A549 (cell line): ENCODE results near the gene MPL. TPM values are rescaled to one million over a fixed set of nuclear protein-coding genes. Genes with fewer than 3 reads are reported as not detected.

Experiments
- ATAC-seq, 2 experiments: fragments of 200-7000 bp in 1 of 2; fragments of >200 bp in 1 of 2; cut with Nextera tagmentation in 1 of 2; cut with Tn5 transposase in 1 of 2; 3 replicates each; pipeline versions ENCODE4 v1.8.0 to v1.9.1; 2018 to 2020; ENCODE audit warnings: mild to moderate bottlenecking in 1 of 2, moderate library complexity in 1 of 2
- CTCF ChIA-PET: fragments of 300-600 bp; sonication (Branson Sonifier 250); formaldehyde crosslinking; extraction: SDS; loops from one replicate; lab custom pipeline; 2021; ENCODE audit warnings: antibody characterized with exemption, inconsistent platforms; lab: Yijun Ruan, JAX
- POLR2A ChIA-PET: fragments of 350-600 bp; formaldehyde crosslinking; extraction: SDS; loops from one replicate; lab custom pipeline; 2021; ENCODE audit warnings: antibody characterized with exemption, inconsistent platforms; lab: Yijun Ruan, JAX
- DNase-seq, 2 experiments: peaks; one replicate each; pipeline versions ENCODE4 v3.0.0 to v3.0.0-alpha.2; 2011 to 2016; ENCODE audit warnings: low read depth in 1 of 2, low spot score in 1 of 2
- FAIRE-seq: peaks from 2 replicates; lab custom pipeline; 2011; peaks lifted over from hg19 to GRCh38; lab: Jason Lieb, UNC
- H3K27ac ChIP-seq, 2 experiments: fragments of >200 bp; sonication (Bioruptor Twin); formaldehyde crosslinking; 3 replicates each; pipeline ENCODE4 v1.5.1; 2016 to 2017
- H3K4me1 ChIP-seq: fragments of >200 bp; sonication (Bioruptor Twin); formaldehyde crosslinking; 3 replicates; pipeline ENCODE4 v1.6.1; 2016
- H3K4me2 ChIP-seq: fragments of >200 bp; sonication (Bioruptor Twin); formaldehyde crosslinking; 3 replicates; pipeline ENCODE4 v1.6.1; 2016
- H3K4me3 ChIP-seq: fragments of >200 bp; sonication (Bioruptor Twin); formaldehyde crosslinking; 3 replicates; pipeline ENCODE4 v1.5.1; 2016
- H3K9me3 ChIP-seq: fragments of >200 bp; sonication (Bioruptor Twin); formaldehyde crosslinking; 3 replicates; pipeline ENCODE4 v1.6.1; 2016
- CEBPB ChIP-seq, 2 experiments: fragments of >200 bp in 1 of 2; sonication (Bioruptor Twin) in 1 of 2; formaldehyde crosslinking in 1 of 2; IDR thresholded peaks; 2 replicates each; pipeline ENCODE4 v1.6.1; 2012 to 2016
- EHF ChIP-seq: fragments of 250-450 bp; sonication (Bioruptor Pico); IDR thresholded peaks from 2 replicates; pipeline ENCODE4 v1.5.0; 2020; ENCODE audit warnings: mild to moderate bottlenecking
- FOSL2 ChIP-seq, 2 experiments: fragments of 450-650 bp in 1 of 2; fragments of >200 bp in 1 of 2; sonication (Bioruptor Twin) in 1 of 2; formaldehyde crosslinking; IDR thresholded peaks; 2 replicates each; pipeline versions ENCODE4 v1.5.0 to v1.6.1; 2016 to 2020; ENCODE audit warnings: mild to moderate bottlenecking in 1 of 2, moderate library complexity in 1 of 2
- FOXS1 ChIP-seq: fragments of 250-450 bp; sonication (Bioruptor Pico); IDR thresholded peaks from 2 replicates; pipeline ENCODE4 v1.5.0; 2020; ENCODE audit warnings: mild to moderate bottlenecking, moderate library complexity
- HDAC2 ChIP-seq: fragments of 200-600 bp; sonication (generic); IDR thresholded peaks from 2 replicates; pipeline ENCODE4 v1.6.1; 2016
- HEYL ChIP-seq: fragments of 250-450 bp; sonication (Bioruptor Pico); IDR thresholded peaks from 2 replicates; pipeline ENCODE4 v1.8.0; 2021; ENCODE audit warnings: mild to moderate bottlenecking, moderate library complexity
- HOXB5 ChIP-seq: fragments of 250-450 bp; sonication (Bioruptor Pico); IDR thresholded peaks from 2 replicates; pipeline ENCODE4 v1.5.0; 2020; ENCODE audit warnings: mild to moderate bottlenecking, moderate library complexity
- JUN ChIP-seq, 2 experiments: fragments of >200 bp; sonication (Bioruptor Twin); formaldehyde crosslinking; IDR thresholded peaks; 2 replicates in 1 of 2; 3 replicates in 1 of 2; pipeline ENCODE4 v1.6.1; 2016 to 2017
- JUNB ChIP-seq: fragments of >200 bp; sonication (Bioruptor Twin); formaldehyde crosslinking; IDR thresholded peaks from 2 replicates; pipeline ENCODE4 v1.6.1; 2016
- KDM1A ChIP-seq: fragments of 200-600 bp; sonication (generic); IDR thresholded peaks from 2 replicates; pipeline ENCODE4 v1.6.1; 2016; ENCODE audit warnings: low read depth, mild to moderate bottlenecking
- KDM5A ChIP-seq: fragments of 200-600 bp; sonication (generic); IDR thresholded peaks from 2 replicates; pipeline ENCODE4 v1.6.1; 2016; ENCODE audit warnings: antibody characterized with exemption, mild to moderate bottlenecking
- MAZ ChIP-seq: fragments of 150-350 bp; IDR thresholded peaks from 2 replicates; pipeline ENCODE4 v1.6.1; 2014; ENCODE audit warnings: antibody characterized with exemption, low read depth, low read length, borderline replicate concordance
- MYC ChIP-seq: IDR thresholded peaks from 2 replicates; pipeline ENCODE4 v1.6.1; 2012; ENCODE audit warnings: mild to moderate bottlenecking, inconsistent platforms, low read length, improper control_type of control experiment, borderline replicate concordance
- NR3C1 ChIP-seq: fragments of >200 bp; sonication (Bioruptor Twin); formaldehyde crosslinking; IDR thresholded peaks from 3 replicates; pipeline ENCODE4 v1.6.1; 2017
- RARB ChIP-seq: fragments of 250-450 bp; sonication (Bioruptor Pico); IDR thresholded peaks from 2 replicates; pipeline ENCODE4 v1.8.0; 2021; ENCODE audit warnings: mild to moderate bottlenecking, moderate library complexity
- RCOR1 ChIP-seq: fragments of 150-350 bp; IDR thresholded peaks from 2 replicates; pipeline ENCODE4 v1.6.1; 2014; ENCODE audit warnings: antibody characterized with exemption, low read length, low read depth
- RFX5 ChIP-seq: fragments of 450-650 bp; IDR thresholded peaks from 2 replicates; pipeline ENCODE4 v1.7.1; 2014; ENCODE audit warnings: antibody characterized with exemption, mild to moderate bottlenecking, moderate library complexity
- RNF2 ChIP-seq: fragments of 200-600 bp; sonication (generic); IDR thresholded peaks from 2 replicates; pipeline ENCODE4 v1.6.1; 2016; ENCODE audit warnings: low read depth, mild to moderate bottlenecking, antibody characterized with exemption, moderate library complexity, borderline replicate concordance
- SREBF2 ChIP-seq: fragments of 450-650 bp; IDR thresholded peaks from 2 replicates; pipeline ENCODE4 v1.6.1; 2014; ENCODE audit warnings: mild to moderate bottlenecking, moderate library complexity
- TFCP2L1 ChIP-seq: fragments of 250-450 bp; sonication (Bioruptor Pico); IDR thresholded peaks from 2 replicates; pipeline ENCODE4 v1.5.0; 2021; ENCODE audit warnings: mild to moderate bottlenecking
- TP53 ChIP-seq: fragments of 250-450 bp; sonication (Bioruptor Pico); IDR thresholded peaks from 2 replicates; pipeline ENCODE4 v1.5.0; 2021; ENCODE audit warnings: mild to moderate bottlenecking, moderate library complexity
- ZC3H11A ChIP-seq: fragments of 450-650 bp; IDR thresholded peaks from 2 replicates; pipeline ENCODE4 v1.6.1; 2014; ENCODE audit warnings: antibody characterized with exemption, mild to moderate bottlenecking
- ZFP36 ChIP-seq: fragments of 450-650 bp; IDR thresholded peaks from 2 replicates; pipeline ENCODE4 v1.6.1; 2014; ENCODE audit warnings: borderline replicate concordance; ENCODE audit not compliant: partially characterized antibody
- whole genome bisulfite sequencing: methylation state at CpG from one replicate; pipeline ENCODE4 v1.1.6; 2017; ENCODE audit errors: missing lambda C conversion rate; 5-methylcytosine and 5-hydroxymethylcytosine counted together
- polyA plus RNA-seq, 4 experiments: library from polyadenylated mRNA; depleted of rRNA in 3 of 4; stranded (reverse); fragments of >200 nt; fragmentation: RNase III in 1 of 4; extraction: RNeasy Plus Mini Kit Qiagen cat#74134 plus additional on column Dnase treatment in 1 of 4; gene quantifications; 2 replicates in 3 of 4; 3 replicates in 1 of 4; pipeline ENCODE4 v1.2.3, GENCODE V29; 2011 to 2017
- TF ChIP-seq, protein P1 (sequence below): fragments of >200 bp; sonication (Bioruptor Twin); formaldehyde crosslinking; IDR thresholded peaks from 3 replicates; pipeline ENCODE4 v1.6.1; 2016
- TF ChIP-seq, protein P2 (sequence below): fragments of 150-350 bp; IDR thresholded peaks from 2 replicates; pipeline ENCODE4 v1.6.1; 2014; ENCODE audit warnings: low read depth, mild to moderate bottlenecking, low read length
- TF ChIP-seq, protein P3 (sequence below): IDR thresholded peaks from 2 replicates; pipeline ENCODE4 v1.6.1; 2012; ENCODE audit warnings: low read depth, borderline replicate concordance
- TF ChIP-seq, protein P4 (sequence below): fragments of >200 bp; sonication (Bioruptor Twin); formaldehyde crosslinking; IDR thresholded peaks from 3 replicates; pipeline ENCODE4 v1.5.1; 2016

The MPL gene
- polyA plus RNA-seq, 2 of the 4 experiments (the other 2 are of a cell fraction) = not detected

DNA sequence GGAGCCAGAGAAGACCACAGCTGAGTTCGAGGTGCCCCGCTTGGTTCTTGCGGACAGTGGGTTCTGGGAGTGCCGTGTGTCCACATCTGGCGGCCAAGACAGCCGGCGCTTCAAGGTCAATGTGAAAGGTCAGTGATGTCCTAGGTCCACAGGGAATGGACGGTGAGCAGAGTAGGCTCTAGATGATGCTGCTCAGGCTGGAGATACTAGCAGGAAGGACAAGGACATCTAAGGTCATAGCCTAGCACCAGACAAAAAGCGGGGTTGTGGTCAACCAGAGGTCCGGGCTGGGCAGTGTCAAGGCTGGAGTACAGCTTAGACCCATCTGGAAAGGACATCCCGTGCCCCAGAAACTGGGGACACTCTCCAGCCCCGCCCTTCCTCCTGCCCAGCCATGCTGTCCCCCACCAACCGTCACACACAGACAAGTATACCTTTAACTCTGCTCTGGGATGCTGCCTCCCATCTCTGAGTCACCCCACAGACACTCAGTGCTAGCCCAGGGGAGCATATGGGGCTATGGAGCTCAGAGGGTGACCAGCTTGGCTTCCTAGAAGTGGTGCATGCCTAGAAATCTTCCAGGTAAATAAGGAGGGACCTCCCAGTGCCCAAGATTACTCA, 28.1 kb upstream of the MPL start:
- ChIA-PET POLR2A (no interaction called here), CTCF (no interaction called here)
- Histone ChIP-seq H3K27ac (no peak overlapping the region), H3K4me2 (no peak overlapping the region), H3K9me3 (no peaks in the 10 kb centered on the region), H3K4me1 (no peaks in the 10 kb centered on the region), H3K4me3 (no peak overlapping the region)
- FAIRE-seq = no peak
- DNase-seq = no peak
- TF ChIP-seq RFX5 (no peak), RARB (CRISPR knock-in tag) (no peak), ZFP36 (no peak), TFCP2L1 (CRISPR knock-in tag) (no peak), JUNB (no peak)
- no peak; a peak in 1 of 6 replicates for ATAC-seq
- 77% methylated on average over 6 of the region's 13 CpGs for WGBS

DNA sequence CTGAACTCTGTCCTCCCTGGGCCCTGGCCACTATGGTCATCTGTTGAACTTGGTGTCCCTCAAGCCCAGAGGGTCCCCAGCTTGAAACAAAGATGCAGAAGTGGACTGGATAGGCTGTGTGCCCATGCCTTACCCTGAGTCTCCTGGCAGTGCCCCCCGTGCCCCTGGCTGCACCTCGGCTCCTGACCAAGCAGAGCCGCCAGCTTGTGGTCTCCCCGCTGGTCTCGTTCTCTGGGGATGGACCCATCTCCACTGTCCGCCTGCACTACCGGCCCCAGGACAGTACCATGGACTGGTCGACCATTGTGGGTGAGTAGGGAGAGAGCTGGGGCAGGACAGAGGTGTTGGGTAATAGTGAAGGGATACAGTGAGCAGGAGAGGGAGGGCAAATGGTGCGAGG, 26.1 kb upstream of the MPL start:
- POLR2A ChIA-PET = no interaction called here
- FAIRE-seq (no peak), ATAC-seq (no peak), DNase-seq (no peak)
- Histone ChIP-seq H3K9me3 (no peaks in the 10 kb centered on the region), H3K4me1 (no peaks in the 10 kb centered on the region), H3K4me2 (no peak overlapping the region), H3K27ac (no peak overlapping the region), H3K4me3 (no peak overlapping the region)
- CTCF ChIA-PET = interaction anchor here (0.5 kb wide), 1 partner anchor 58 kb away, joined by 3 read pairs; no protein-coding TSS in a partner anchor
- 63% methylated on average over 9 of the region's 9 CpGs for WGBS
- TF ChIP-seq RNF2 (no peak), KDM5A (no peak), HDAC2 (no peak), ZC3H11A (no peak), HEYL (CRISPR knock-in tag) (no peak), HOXB5 (CRISPR knock-in tag) (no peak), JUN (IDR thresholded peaks at IDR 0.05) (no peak), FOXS1 (CRISPR knock-in tag) (no peak)
- TF ChIP-seq, protein P1, sequence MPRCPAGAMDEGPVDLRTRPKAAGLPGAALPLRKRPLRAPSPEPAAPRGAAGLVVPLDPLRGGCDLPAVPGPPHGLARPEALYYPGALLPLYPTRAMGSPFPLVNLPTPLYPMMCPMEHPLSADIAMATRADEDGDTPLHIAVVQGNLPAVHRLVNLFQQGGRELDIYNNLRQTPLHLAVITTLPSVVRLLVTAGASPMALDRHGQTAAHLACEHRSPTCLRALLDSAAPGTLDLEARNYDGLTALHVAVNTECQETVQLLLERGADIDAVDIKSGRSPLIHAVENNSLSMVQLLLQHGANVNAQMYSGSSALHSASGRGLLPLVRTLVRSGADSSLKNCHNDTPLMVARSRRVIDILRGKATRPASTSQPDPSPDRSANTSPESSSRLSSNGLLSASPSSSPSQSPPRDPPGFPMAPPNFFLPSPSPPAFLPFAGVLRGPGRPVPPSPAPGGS = no peak
- TF ChIP-seq, protein P2, sequence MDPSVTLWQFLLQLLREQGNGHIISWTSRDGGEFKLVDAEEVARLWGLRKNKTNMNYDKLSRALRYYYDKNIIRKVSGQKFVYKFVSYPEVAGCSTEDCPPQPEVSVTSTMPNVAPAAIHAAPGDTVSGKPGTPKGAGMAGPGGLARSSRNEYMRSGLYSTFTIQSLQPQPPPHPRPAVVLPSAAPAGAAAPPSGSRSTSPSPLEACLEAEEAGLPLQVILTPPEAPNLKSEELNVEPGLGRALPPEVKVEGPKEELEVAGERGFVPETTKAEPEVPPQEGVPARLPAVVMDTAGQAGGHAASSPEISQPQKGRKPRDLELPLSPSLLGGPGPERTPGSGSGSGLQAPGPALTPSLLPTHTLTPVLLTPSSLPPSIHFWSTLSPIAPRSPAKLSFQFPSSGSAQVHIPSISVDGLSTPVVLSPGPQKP = no peak
- TF ChIP-seq, protein P3, sequence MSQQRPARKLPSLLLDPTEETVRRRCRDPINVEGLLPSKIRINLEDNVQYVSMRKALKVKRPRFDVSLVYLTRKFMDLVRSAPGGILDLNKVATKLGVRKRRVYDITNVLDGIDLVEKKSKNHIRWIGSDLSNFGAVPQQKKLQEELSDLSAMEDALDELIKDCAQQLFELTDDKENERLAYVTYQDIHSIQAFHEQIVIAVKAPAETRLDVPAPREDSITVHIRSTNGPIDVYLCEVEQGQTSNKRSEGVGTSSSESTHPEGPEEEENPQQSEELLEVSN = no peak

DNA sequence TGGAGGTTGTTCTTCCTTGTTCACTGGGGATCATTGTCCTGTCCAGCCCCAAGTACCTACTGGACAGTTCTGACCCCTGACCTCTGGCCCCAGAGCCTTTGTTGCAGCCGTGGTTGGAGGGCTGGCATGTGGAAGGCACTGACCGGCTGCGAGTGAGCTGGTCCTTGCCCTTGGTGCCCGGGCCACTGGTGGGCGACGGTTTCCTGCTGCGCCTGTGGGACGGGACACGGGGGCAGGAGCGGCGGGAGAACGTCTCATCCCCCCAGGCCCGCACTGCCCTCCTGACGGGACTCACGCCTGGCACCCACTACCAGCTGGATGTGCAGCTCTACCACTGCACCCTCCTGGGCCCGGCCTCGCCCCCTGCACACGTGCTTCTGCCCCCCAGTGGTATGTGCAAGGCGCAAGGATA, 25.4 kb upstream of the MPL start:
- Histone ChIP-seq H3K4me1 (no peaks in the 10 kb centered on the region), H3K9me3 (no peaks in the 10 kb centered on the region), H3K4me2 (no peak overlapping the region), H3K4me3 (no peak overlapping the region), H3K27ac (no peak overlapping the region)
- FAIRE-seq (no peak), DNase-seq (no peak), ATAC-seq (no peak)
- WGBS = 80% methylated on average over 11 of the region's 19 CpGs
- CTCF ChIA-PET = interaction anchor here (0.5 kb wide), 1 partner anchor 57 kb away, joined by 3 read pairs; no protein-coding TSS in a partner anchor
- TF ChIP-seq RNF2 (no peak), KDM1A (no peak), SREBF2 (no peak), MAZ (no peak), CEBPB (IDR thresholded peaks at IDR 0.05) (no peak), JUNB (no peak), EHF (CRISPR knock-in tag) (no peak), TP53 (CRISPR knock-in tag) (no peak), NR3C1 (no peak), ZFP36 (no peak), FOSL2 (IDR thresholded peaks at IDR 0.05) (no peak), FOSL2 (CRISPR knock-in tag; IDR thresholded peaks at IDR 0.05) (no peak), JUN (IDR thresholded peaks at IDR 0.05) (no peak), HEYL (CRISPR knock-in tag) (no peak), HDAC2 (no peak), RCOR1 (no peak), MYC (no peak)
- TF ChIP-seq, protein P3 = no peak
- TF ChIP-seq, protein P4, sequence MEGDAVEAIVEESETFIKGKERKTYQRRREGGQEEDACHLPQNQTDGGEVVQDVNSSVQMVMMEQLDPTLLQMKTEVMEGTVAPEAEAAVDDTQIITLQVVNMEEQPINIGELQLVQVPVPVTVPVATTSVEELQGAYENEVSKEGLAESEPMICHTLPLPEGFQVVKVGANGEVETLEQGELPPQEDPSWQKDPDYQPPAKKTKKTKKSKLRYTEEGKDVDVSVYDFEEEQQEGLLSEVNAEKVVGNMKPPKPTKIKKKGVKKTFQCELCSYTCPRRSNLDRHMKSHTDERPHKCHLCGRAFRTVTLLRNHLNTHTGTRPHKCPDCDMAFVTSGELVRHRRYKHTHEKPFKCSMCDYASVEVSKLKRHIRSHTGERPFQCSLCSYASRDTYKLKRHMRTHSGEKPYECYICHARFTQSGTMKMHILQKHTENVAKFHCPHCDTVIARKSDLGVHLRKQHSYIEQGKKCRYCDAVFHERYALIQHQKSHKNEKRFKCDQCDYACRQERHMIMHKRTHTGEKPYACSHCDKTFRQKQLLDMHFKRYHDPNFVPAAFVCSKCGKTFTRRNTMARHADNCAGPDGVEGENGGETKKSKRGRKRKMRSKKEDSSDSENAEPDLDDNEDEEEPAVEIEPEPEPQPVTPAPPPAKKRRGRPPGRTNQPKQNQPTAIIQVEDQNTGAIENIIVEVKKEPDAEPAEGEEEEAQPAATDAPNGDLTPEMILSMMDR = no peak
- TF ChIP-seq, all 56 proteins: peak for 0
- POLR2A ChIA-PET = no interaction called here
